Left forelimb (tissue), 1 donor: ENCODE measurements around the gene RPS6KA6.

Experiments
- DNase-seq: peaks from one replicate; pipeline ENCODE4 v3.0.0-alpha.2; 2018; ENCODE audit warnings: low spot score

Gene RPS6KA6

GRCh38 chrX:84187533-84188319, at the start of gene RPS6KA6:
RPS6KA6 (minus strand) TSS chrX:84188199; CDS start chrX:84187899, 300 bp downstream.
- DNase-seq = peak; percentile 68

- no peak for DNase-seq
Observed at GRCh38 chrX:84224741-84225140, 36.7 kb upstream of the RPS6KA6 start.

GRCh38 chrX:84223261-84223660, 35.3 kb upstream of the RPS6KA6 start:
- DNase-seq = no peak

- no peak for DNase-seq
Observed at GRCh38 chrX:84221181-84221580, 33.2 kb upstream of the RPS6KA6 start.

GRCh38 chrX:84219551-84219950, 31.6 kb upstream of the RPS6KA6 start:
- no peak for DNase-seq

GRCh38 chrX:84218726-84219125, 30.7 kb upstream of the RPS6KA6 start:
- no peak for DNase-seq

GRCh38 chrX:84216881-84217280, 28.9 kb upstream of the RPS6KA6 start:
- no peak for DNase-seq

- DNase-seq = no peak
Observed at GRCh38 chrX:84216406-84216805, 28.4 kb upstream of the RPS6KA6 start.

- no peak for DNase-seq
Observed at GRCh38 chrX:84205276-84205675, 17.3 kb upstream of the RPS6KA6 start.

GRCh38 chrX:84199688-84200087, 11.7 kb upstream of the RPS6KA6 start:
- no peak for DNase-seq

- DNase-seq = no peak
Observed at GRCh38 chrX:84197550-84197949, 9.6 kb upstream of the RPS6KA6 start.

- DNase-seq = no peak
Observed at GRCh38 chrX:84192006-84192405, 4.0 kb upstream of the RPS6KA6 start.

GRCh38 chrX:84189125-84189524, 1.1 kb upstream of the RPS6KA6 start:
- DNase-seq = no peak

GRCh38 chrX:84188320-84188834, 378 bp upstream of the RPS6KA6 start:
- peak; percentile 75 for DNase-seq

GRCh38 chrX:84186603-84187532, 1.1 kb downstream of the RPS6KA6 start:
- DNase-seq = no peak

GRCh38 chrX:84182516-84182915, 5.5 kb downstream of the RPS6KA6 start:
- no peak for DNase-seq

- DNase-seq = no peak
Observed at GRCh38 chrX:84175958-84176357, 12.0 kb downstream of the RPS6KA6 start.

- no peak for DNase-seq
Observed at GRCh38 chrX:84175274-84175673, 12.7 kb downstream of the RPS6KA6 start.

GRCh38 chrX:84174348-84174747, 13.7 kb downstream of the RPS6KA6 start:
- DNase-seq = no peak

- DNase-seq = no peak
Observed at GRCh38 chrX:84170931-84171330, 17.1 kb downstream of the RPS6KA6 start.

- no peak for DNase-seq
Observed at GRCh38 chrX:84168574-84168973, 19.4 kb downstream of the RPS6KA6 start.

- no peak for DNase-seq
Observed at GRCh38 chrX:84168095-84168494, 19.9 kb downstream of the RPS6KA6 start.

- no peak for DNase-seq
Observed at GRCh38 chrX:84165711-84166110, 22.3 kb downstream of the RPS6KA6 start.
